MM.1S (cell line): ENCODE data around the gene HBE1.
"Not testable (repeated sequence)": the region's sequence is repeated elsewhere in the genome, so short reads cannot be mapped to it uniquely, and the experiment has no call there.

ENCODE experiments used
- CTCF ChIP-seq: fragments of 300-600 bp; sonication (generic); IDR thresholded peaks from 2 replicates; pipeline ENCODE4 v1.5.1; 2016; ENCODE audit warnings: antibody characterized with exemption, low read length, mixed read lengths
- EZH2 ChIP-seq: fragments of 300-600 bp; sonication (generic); optimal IDR thresholded peaks from 2 replicates; pipeline ENCODE3; 2017; ENCODE audit warnings: low read depth, mild to moderate bottlenecking, antibody characterized with exemption, low read length, mixed read lengths
- EZH2phosphoT487 ChIP-seq: fragments of 300-600 bp; sonication (generic); IDR thresholded peaks from 2 replicates; pipeline ENCODE4 v1.6.1; 2018; ENCODE audit warnings: antibody characterized with exemption, low read length

GRCh38 chr11:5249807-5250396 is 19.8 kb downstream of the HBE1 start, which contains the start of gene HBG1:
- not testable (repeated sequence) for TF ChIP-seq CTCF, EZH2, EZH2phosphoT487
